H9 (cell line): ENCODE data around the gene AGPAT1. TPM values are rescaled to one million over a fixed set of nuclear protein-coding genes. Genes with fewer than 3 reads are reported as not detected.

Source experiments
- DNase-seq: peaks from one replicate; pipeline ENCODE4 v3.0.0-alpha.2; 2017
- H2AFZ ChIP-seq: one replicate; pipeline ENCODE4 v1.6.1; 2013; ENCODE audit warnings: mild to moderate bottlenecking, low read length, control low read depth, moderate library complexity
- H2AK5ac ChIP-seq: 2 replicates; pipeline ENCODE4 v1.6.1; 2013; ENCODE audit warnings: low read length, control low read depth, mixed read lengths; ENCODE audit not compliant: insufficient read length
- H2BK120ac ChIP-seq: one replicate; pipeline ENCODE4 v1.6.1; 2013; ENCODE audit warnings: low read depth, mild to moderate bottlenecking, low read length, control low read depth, inconsistent platforms; ENCODE audit not compliant: poor library complexity, severe bottlenecking
- H2BK12ac ChIP-seq: 2 replicates; pipeline ENCODE4 v1.6.1; 2013; ENCODE audit warnings: low read length, control low read depth, mixed read lengths, low read depth; ENCODE audit not compliant: insufficient read length
- H2BK15ac ChIP-seq: 2 replicates; pipeline ENCODE4 v1.6.1; 2013; ENCODE audit warnings: low read depth, low read length, control low read depth
- H2BK20ac ChIP-seq: one replicate; pipeline ENCODE4 v1.6.1; 2013; ENCODE audit warnings: low read depth, mild to moderate bottlenecking, low read length, control low read depth, inconsistent platforms; ENCODE audit not compliant: poor library complexity, severe bottlenecking
- H2BK5ac ChIP-seq: 2 replicates; pipeline ENCODE4 v1.6.1; 2013; ENCODE audit warnings: low read length, control low read depth, mixed read lengths; ENCODE audit not compliant: insufficient read length
- H3K14ac ChIP-seq: 2 replicates; pipeline ENCODE4 v1.6.1; 2013; ENCODE audit warnings: low read length, control low read depth; ENCODE audit not compliant: insufficient read depth
- H3K18ac ChIP-seq: 2 replicates; pipeline ENCODE4 v1.6.1; 2013; ENCODE audit warnings: low read depth, mild to moderate bottlenecking, mixed read lengths, low read length, control low read depth; ENCODE audit not compliant: insufficient read length
- H3K23ac ChIP-seq: 2 replicates; pipeline ENCODE4 v1.6.1; 2013; ENCODE audit warnings: low read length, control low read depth, mixed read lengths, low read depth; ENCODE audit not compliant: insufficient read length
- H3K23me2 ChIP-seq: 2 replicates; pipeline ENCODE4 v1.6.1; 2013; ENCODE audit warnings: low read depth, mild to moderate bottlenecking, mixed read lengths, low read length, control low read depth; ENCODE audit not compliant: insufficient read length, poor library complexity, severe bottlenecking
- H3K27ac ChIP-seq: 2 replicates; pipeline ENCODE4 v1.5.1; 2013; ENCODE audit warnings: low read length, control low read depth, mixed read lengths, low read depth; ENCODE audit not compliant: insufficient read length
- H3K27me3 ChIP-seq: 2 replicates; pipeline ENCODE4 v1.6.1; 2013; ENCODE audit warnings: low read length, control low read depth, inconsistent platforms; ENCODE audit not compliant: insufficient read depth
- H3K4ac ChIP-seq: 2 replicates; pipeline ENCODE4 v1.6.1; 2013; ENCODE audit warnings: low read depth, mild to moderate bottlenecking, control low read depth, inconsistent platforms, low read length, moderate library complexity
- H3K4me1 ChIP-seq: 2 replicates; pipeline ENCODE4 v1.6.1; 2013; ENCODE audit warnings: low read length, control low read depth, inconsistent platforms; ENCODE audit not compliant: insufficient read depth
- H3K4me2 ChIP-seq: 2 replicates; pipeline ENCODE4 v1.6.1; 2013; ENCODE audit warnings: low read length, control low read depth, mixed read lengths; ENCODE audit not compliant: insufficient read length, insufficient read depth
- H3K56ac ChIP-seq: 2 replicates; pipeline ENCODE4 v1.6.1; 2013; ENCODE audit warnings: low read depth, mild to moderate bottlenecking, mixed read lengths, low read length, control low read depth; ENCODE audit not compliant: insufficient read length
- H3K79me1 ChIP-seq: 2 replicates; pipeline ENCODE4 v1.6.1; 2013; ENCODE audit warnings: low read depth, mild to moderate bottlenecking, moderate library complexity, low read length, control low read depth, inconsistent platforms; ENCODE audit not compliant: insufficient read depth, poor library complexity, severe bottlenecking
- H3K79me2 ChIP-seq: 2 replicates; pipeline ENCODE4 v1.6.1; 2013; ENCODE audit warnings: low read length, control low read depth, inconsistent platforms; ENCODE audit not compliant: insufficient read depth
- H3K9ac ChIP-seq: 2 replicates; pipeline ENCODE4 v1.6.1; 2013; ENCODE audit warnings: low read length, control low read depth, mixed read lengths; ENCODE audit not compliant: insufficient read length; ENCODE audit errors: extremely low read depth
- H3K9me3 ChIP-seq: one replicate; pipeline ENCODE4 v1.6.1; 2013; ENCODE audit warnings: low read depth, low read length, inconsistent platforms; ENCODE audit not compliant: control insufficient read depth
- H3T11ph ChIP-seq: one replicate; pipeline ENCODE4 v1.6.1; 2013; ENCODE audit warnings: mild to moderate bottlenecking, low read length, control low read depth, inconsistent platforms
- H4K20me1 ChIP-seq: one replicate; pipeline ENCODE4 v1.6.1; 2013; ENCODE audit not compliant: control insufficient read depth, insufficient read length, insufficient read depth
- H4K5ac ChIP-seq: 2 replicates; pipeline ENCODE4 v1.6.1; 2013; ENCODE audit warnings: low read depth, mild to moderate bottlenecking, mixed read lengths, low read length, control low read depth; ENCODE audit not compliant: insufficient read length
- H4K8ac ChIP-seq: replicated peaks from 2 replicates; pipeline ENCODE4 v1.6.1; 2013; ENCODE audit warnings: low read length, control low read depth, mixed read lengths, low read depth; ENCODE audit not compliant: insufficient read length
- H4K91ac ChIP-seq: 2 replicates; pipeline ENCODE4 v1.6.1; 2013; ENCODE audit warnings: low read depth, mild to moderate bottlenecking, moderate library complexity, mixed read lengths, low read length, control low read depth; ENCODE audit not compliant: insufficient read length
- H3K27ac Mint-ChIP-seq, 3 experiments: 2 replicates in 2 of 3; 3 replicates in 1 of 3; pipeline ENCODE4 v1.8.0; 2020 to 2021; ENCODE audit warnings: mixed read lengths in 3 of 3, mild to moderate bottlenecking in 1 of 3, moderate library complexity in 1 of 3
- H3K27me3 Mint-ChIP-seq: 2 replicates; pipeline ENCODE4 v1.8.0; 2021; ENCODE audit warnings: low read depth, mild to moderate bottlenecking, moderate library complexity, mixed read lengths
- H3K36me3 Mint-ChIP-seq, 3 experiments: 2 replicates in 2 of 3; 3 replicates in 1 of 3; pipeline ENCODE4 v1.8.0; 2020 to 2021; ENCODE audit warnings: low read depth in 3 of 3, mixed read lengths in 3 of 3; ENCODE audit not compliant: insufficient read depth in 1 of 3
- H3K4me1 Mint-ChIP-seq, 2 experiments: 2 replicates each; pipeline ENCODE4 v1.8.0; 2020; ENCODE audit warnings: mixed read lengths in 2 of 2
- H3K4me3 Mint-ChIP-seq, 2 experiments: 2 replicates in 1 of 2; 3 replicates in 1 of 2; pipeline ENCODE4 v1.8.0; 2020 to 2021; ENCODE audit warnings: mild to moderate bottlenecking in 2 of 2, mixed read lengths in 2 of 2, moderate library complexity in 1 of 2
- H3K9me3 Mint-ChIP-seq, 2 experiments: 2 replicates in 1 of 2; 3 replicates in 1 of 2; pipeline ENCODE4 v1.8.0; 2020; ENCODE audit warnings: mild to moderate bottlenecking in 2 of 2, mixed read lengths in 2 of 2, moderate library complexity in 1 of 2
- WGBS: extraction: QIAGEN DNeasy Blood & Tissue Kit; methylation state at CpG from one replicate; pipeline ENCODE4 v1.1.7; 2013; ENCODE audit warnings: missing lambda C conversion rate, low lambda C conversion rate, mixed read lengths; ENCODE audit not compliant: insufficient read length; ENCODE audit errors: extremely low coverage; 5-methylcytosine and 5-hydroxymethylcytosine counted together
- total RNA-seq: library from RNA; stranded (reverse); gene quantifications from 2 replicates; pipeline ENCODE4 v1.2.1, GENCODE V29; 2021
- TF ChIP-seq, protein P1 (sequence below): fragments of 200-600 bp; sonication (generic); conservative IDR thresholded peaks from 3 replicates; pipeline ENCODE4 v1.8.0; 2021; ENCODE audit warnings: antibody characterized with exemption, mild to moderate bottlenecking

AGPAT1 gene
- total RNA-seq, 1 experiment from 2014 or later: 89.5 TPM

DNA sequence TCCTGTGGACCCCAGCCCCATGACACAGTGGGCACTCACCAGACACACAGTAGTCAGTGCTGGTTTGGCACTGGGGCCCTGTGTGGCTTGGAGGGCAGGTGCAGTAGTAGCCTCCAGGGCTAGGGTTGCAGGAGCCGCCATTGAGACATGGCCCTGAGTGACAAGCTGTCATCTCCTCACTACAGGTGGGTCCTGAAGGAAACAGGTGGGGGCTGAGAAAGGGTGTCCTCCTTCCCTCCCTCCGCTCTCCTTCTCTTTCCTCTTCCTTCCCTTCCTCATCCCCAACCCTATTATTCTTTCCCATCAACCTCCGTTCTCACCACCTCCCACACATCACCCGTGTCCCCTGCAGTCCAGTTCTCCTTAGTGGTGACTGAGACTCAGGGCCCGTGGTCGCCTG is 37.8 kb upstream of the AGPAT1 start:
- Histone ChIP-seq H3K79me1 (no peaks in the 10 kb centered on the region), H2BK5ac (no peak overlapping the region), H3K4me1 (no peaks in the 10 kb centered on the region), H4K5ac (no peak overlapping the region), H3K23ac (no peak overlapping the region), H3K4me2 (no peak overlapping the region), H3K18ac (no peak overlapping the region), H2BK20ac (no peak overlapping the region), H4K20me1 (no peaks in the 10 kb centered on the region), H3K56ac (no peak overlapping the region), H2BK120ac (no peak overlapping the region), H4K8ac (no peak overlapping the region), H3K23me2 (peaks cover 3% of the 10 kb centered on the region), H3K14ac (no peak overlapping the region), H3K79me2 (no peaks in the 10 kb centered on the region), H3K27ac (no peak overlapping the region), H3K27me3 (no peaks in the 10 kb centered on the region), H3K4ac (no peak overlapping the region), H2BK15ac (no peak overlapping the region), H2BK12ac (no peak overlapping the region), H3T11ph (no peak overlapping the region), H3K9me3 (no peaks in the 10 kb centered on the region), H4K91ac (no peak overlapping the region), H2AK5ac (no peak overlapping the region), H3K9ac (no peak overlapping the region), H2AFZ (no peak overlapping the region)
- no peak overlapping the region for H3K4me3 Mint-ChIP-seq
- H3K27me3 Mint-ChIP-seq: peaks cover 3% of the 10 kb centered on the region; the same call in 1 of the 2 replicates
- no peaks in the 10 kb centered on the region for H3K4me1 Mint-ChIP-seq
- no peak overlapping the region; a peak in 1 of 7 replicates for H3K27ac Mint-ChIP-seq
- TF ChIP-seq, protein P1, sequence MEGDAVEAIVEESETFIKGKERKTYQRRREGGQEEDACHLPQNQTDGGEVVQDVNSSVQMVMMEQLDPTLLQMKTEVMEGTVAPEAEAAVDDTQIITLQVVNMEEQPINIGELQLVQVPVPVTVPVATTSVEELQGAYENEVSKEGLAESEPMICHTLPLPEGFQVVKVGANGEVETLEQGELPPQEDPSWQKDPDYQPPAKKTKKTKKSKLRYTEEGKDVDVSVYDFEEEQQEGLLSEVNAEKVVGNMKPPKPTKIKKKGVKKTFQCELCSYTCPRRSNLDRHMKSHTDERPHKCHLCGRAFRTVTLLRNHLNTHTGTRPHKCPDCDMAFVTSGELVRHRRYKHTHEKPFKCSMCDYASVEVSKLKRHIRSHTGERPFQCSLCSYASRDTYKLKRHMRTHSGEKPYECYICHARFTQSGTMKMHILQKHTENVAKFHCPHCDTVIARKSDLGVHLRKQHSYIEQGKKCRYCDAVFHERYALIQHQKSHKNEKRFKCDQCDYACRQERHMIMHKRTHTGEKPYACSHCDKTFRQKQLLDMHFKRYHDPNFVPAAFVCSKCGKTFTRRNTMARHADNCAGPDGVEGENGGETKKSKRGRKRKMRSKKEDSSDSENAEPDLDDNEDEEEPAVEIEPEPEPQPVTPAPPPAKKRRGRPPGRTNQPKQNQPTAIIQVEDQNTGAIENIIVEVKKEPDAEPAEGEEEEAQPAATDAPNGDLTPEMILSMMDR: no peak
- H3K9me3 Mint-ChIP-seq: no peaks in the 10 kb centered on the region; a peak in 1 of 5 replicates
- WGBS: 100% methylated on average over 3 of the region's 6 CpGs
- peaks cover 0 to 1% (median 0%) of the 10 kb centered on the region in 3 experiments; a peak in 1 of 7 replicates for H3K36me3 Mint-ChIP-seq
- no peak for DNase-seq
